Measurements from ENCODE around the gene FCHSD2. TPM values are rescaled to one million over a fixed set of nuclear protein-coding genes. Genes with fewer than 3 reads are reported as not detected.

The FCHSD2 gene
- total RNA-seq, 6 donors from 2014 or later, result 22.5 to 55.6 (median 42.7) TPM

DNA sequence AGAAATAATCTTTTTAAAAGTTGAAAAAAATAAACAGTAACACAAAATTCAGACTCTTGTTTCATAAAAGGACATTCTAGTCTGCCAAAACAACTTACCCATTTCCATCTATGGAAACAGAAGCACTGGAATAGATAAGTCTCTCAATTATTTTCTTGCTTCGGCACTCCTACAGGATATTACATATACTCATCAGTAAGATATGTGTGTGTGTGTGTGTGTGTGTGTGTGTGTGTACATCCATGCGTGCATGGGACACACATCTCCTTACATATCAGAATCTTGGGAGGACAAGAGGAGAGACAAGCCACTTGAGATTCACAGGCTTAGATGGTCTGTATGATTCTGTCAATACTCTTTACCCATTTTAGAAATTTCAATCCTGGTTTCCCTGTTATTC is 183.3 kb downstream of the FCHSD2 start:
- no peaks in the 10 kb centered on the region for H3K36me3 ChIP-seq
- TF ChIP-seq POLR2A (IDR thresholded peaks at IDR 0.05) (no peak), EP300 (IDR thresholded peaks at IDR 0.05) (no peak), POLR2AphosphoS5 (IDR thresholded peaks at IDR 0.05) (no peak)
- TF ChIP-seq, protein P1, sequence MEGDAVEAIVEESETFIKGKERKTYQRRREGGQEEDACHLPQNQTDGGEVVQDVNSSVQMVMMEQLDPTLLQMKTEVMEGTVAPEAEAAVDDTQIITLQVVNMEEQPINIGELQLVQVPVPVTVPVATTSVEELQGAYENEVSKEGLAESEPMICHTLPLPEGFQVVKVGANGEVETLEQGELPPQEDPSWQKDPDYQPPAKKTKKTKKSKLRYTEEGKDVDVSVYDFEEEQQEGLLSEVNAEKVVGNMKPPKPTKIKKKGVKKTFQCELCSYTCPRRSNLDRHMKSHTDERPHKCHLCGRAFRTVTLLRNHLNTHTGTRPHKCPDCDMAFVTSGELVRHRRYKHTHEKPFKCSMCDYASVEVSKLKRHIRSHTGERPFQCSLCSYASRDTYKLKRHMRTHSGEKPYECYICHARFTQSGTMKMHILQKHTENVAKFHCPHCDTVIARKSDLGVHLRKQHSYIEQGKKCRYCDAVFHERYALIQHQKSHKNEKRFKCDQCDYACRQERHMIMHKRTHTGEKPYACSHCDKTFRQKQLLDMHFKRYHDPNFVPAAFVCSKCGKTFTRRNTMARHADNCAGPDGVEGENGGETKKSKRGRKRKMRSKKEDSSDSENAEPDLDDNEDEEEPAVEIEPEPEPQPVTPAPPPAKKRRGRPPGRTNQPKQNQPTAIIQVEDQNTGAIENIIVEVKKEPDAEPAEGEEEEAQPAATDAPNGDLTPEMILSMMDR (IDR thresholded peaks at IDR 0.05), result no peak
- no peaks in the 10 kb centered on the region for H3K9me3 ChIP-seq
- DNase-seq (no peak), ATAC-seq (ENCODE audit: low FRiP score in 2 of 2) (no peak)
- WGBS, 2 donors, result 87 to 91% methylated on average over 2 of the region's 2 CpGs
- no peaks in the 10 kb centered on the region for H3K27me3 ChIP-seq
- H3K4me3 ChIP-seq, result no peak overlapping the region
- H3K27ac ChIP-seq, result no peak overlapping the region
- peaks cover 6 to 25% (median 12%) of the 10 kb centered on the region in 4 donors for H3K4me1 ChIP-seq

DNA sequence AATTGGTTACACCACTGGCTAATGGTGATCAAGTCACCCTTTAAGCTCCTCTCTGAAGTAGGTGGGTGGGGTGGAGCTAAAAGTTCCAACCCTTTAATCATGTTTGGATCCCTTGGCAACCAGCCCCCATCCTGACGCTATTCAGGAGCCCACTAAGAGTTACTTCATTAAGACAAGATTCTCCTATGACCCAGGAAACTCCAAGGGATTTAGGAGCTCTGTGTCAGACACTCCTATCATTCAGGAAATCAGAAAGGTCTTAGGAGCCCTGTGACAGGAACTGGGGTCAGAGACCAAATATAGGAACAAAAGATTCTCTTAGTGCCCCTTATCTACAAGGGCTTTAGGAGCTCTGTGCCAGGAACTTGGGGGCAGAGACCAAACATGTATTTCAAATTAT is 186.7 kb downstream of the FCHSD2 start:
- DNase-seq (no peak), ATAC-seq (ENCODE audit: low FRiP score in 2 of 2) (no peak)
- no peak overlapping the region for H3K4me3 ChIP-seq
- peaks cover 12 to 24% (median 17%) of the 10 kb centered on the region in 4 donors for H3K4me1 ChIP-seq
- no peaks in the 10 kb centered on the region for H3K9me3 ChIP-seq
- TF ChIP-seq, protein P1 (IDR thresholded peaks at IDR 0.05), result no peak
- TF ChIP-seq POLR2A (IDR thresholded peaks at IDR 0.05) (no peak), EP300 (IDR thresholded peaks at IDR 0.05) (no peak), POLR2AphosphoS5 (IDR thresholded peaks at IDR 0.05) (no peak)
- H3K27me3 ChIP-seq, result no peaks in the 10 kb centered on the region
- H3K36me3 ChIP-seq, result no peaks in the 10 kb centered on the region
- 57 to 73% methylated on average over 1 of the region's 1 CpG for WGBS, 2 donors
- H3K27ac ChIP-seq, result peak overlapping the region in 2 of 4 donors; percentile 52 to 53

GRCh38 chr11:72954860-72955259 is 187.3 kb downstream of the FCHSD2 start:
- H3K4me1 ChIP-seq, result peaks cover 12 to 24% (median 17%) of the 10 kb centered on the region in 4 donors
- 63 to 72% methylated on average over 3 of the region's 3 CpGs for WGBS, 2 donors
- no peak overlapping the region for H3K27ac ChIP-seq
- TF ChIP-seq POLR2A (IDR thresholded peaks at IDR 0.05), result no peak
- no peak for TF ChIP-seq EP300 (IDR thresholded peaks at IDR 0.05)
- TF ChIP-seq POLR2AphosphoS5 (IDR thresholded peaks at IDR 0.05), result no peak
- TF ChIP-seq, protein P1 (IDR thresholded peaks at IDR 0.05), result no peak
- H3K36me3 ChIP-seq, result no peaks in the 10 kb centered on the region
- ATAC-seq (ENCODE audit: low FRiP score in 2 of 2) (no peak), DNase-seq (no peak)
- H3K27me3 ChIP-seq, result no peaks in the 10 kb centered on the region
- H3K9me3 ChIP-seq, result no peaks in the 10 kb centered on the region
- H3K4me3 ChIP-seq, result no peak overlapping the region

DNA sequence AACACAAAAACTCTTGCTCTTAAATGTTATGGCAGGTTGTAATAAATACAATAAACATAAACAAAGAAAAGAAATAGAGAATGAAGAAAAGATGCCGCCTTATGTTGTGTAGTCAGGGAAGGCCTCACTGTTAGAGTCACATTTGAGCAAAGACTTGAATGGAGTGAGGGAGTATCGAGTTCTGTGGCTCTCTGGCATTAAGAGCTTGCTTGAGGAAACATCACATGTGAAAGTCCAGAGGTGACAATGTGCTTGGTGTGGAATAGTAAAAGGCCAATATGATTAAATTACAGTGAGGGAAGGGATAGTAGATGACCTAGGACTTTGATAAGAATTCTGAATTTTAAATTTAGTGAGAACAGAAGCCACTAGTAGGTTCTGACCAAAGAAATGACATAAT is 188.5 kb downstream of the FCHSD2 start:
- H3K27ac ChIP-seq, result no peak overlapping the region
- no peaks in the 10 kb centered on the region for H3K27me3 ChIP-seq
- WGBS, 2 donors, result 95 to 100% methylated on average over 2 of the region's 2 CpGs
- H3K9me3 ChIP-seq, result no peaks in the 10 kb centered on the region
- ATAC-seq (ENCODE audit: low FRiP score in 2 of 2), result no peak
- no peak for DNase-seq
- no peak overlapping the region for H3K4me3 ChIP-seq
- peaks cover 12 to 24% (median 17%) of the 10 kb centered on the region in 4 donors for H3K4me1 ChIP-seq
- H3K36me3 ChIP-seq, result no peaks in the 10 kb centered on the region
- no peak for TF ChIP-seq EP300 (IDR thresholded peaks at IDR 0.05)

- no peaks in the 10 kb centered on the region for H3K36me3 ChIP-seq
- DNase-seq (no peak), ATAC-seq (ENCODE audit: low FRiP score in 2 of 2) (no peak)
- TF ChIP-seq, protein P1 (IDR thresholded peaks at IDR 0.05), result no peak
- TF ChIP-seq POLR2A (IDR thresholded peaks at IDR 0.05) (no peak), EP300 (IDR thresholded peaks at IDR 0.05) (no peak), POLR2AphosphoS5 (IDR thresholded peaks at IDR 0.05) (no peak)
- peak overlapping the region in 3 of 4 donors; percentile 34 to 72 (median 49) for H3K27ac ChIP-seq
- H3K4me3 ChIP-seq, result no peak overlapping the region
- H3K9me3 ChIP-seq, result no peaks in the 10 kb centered on the region
- H3K27me3 ChIP-seq, result no peaks in the 10 kb centered on the region
- H3K4me1 ChIP-seq, result peaks cover 12 to 24% (median 17%) of the 10 kb centered on the region in 4 donors
Observed at GRCh38 chr11:72951888-72952287, 190.2 kb downstream of the FCHSD2 start.

All from upper lobe of left lung (tissue), 6 donors.